Measurements from ENCODE around the gene FBXO5.
"Not testable (repeated sequence)": the region's sequence is repeated elsewhere in the genome, so short reads cannot be mapped to it uniquely, and the experiment has no call there.

The FBXO5 gene

DNA sequence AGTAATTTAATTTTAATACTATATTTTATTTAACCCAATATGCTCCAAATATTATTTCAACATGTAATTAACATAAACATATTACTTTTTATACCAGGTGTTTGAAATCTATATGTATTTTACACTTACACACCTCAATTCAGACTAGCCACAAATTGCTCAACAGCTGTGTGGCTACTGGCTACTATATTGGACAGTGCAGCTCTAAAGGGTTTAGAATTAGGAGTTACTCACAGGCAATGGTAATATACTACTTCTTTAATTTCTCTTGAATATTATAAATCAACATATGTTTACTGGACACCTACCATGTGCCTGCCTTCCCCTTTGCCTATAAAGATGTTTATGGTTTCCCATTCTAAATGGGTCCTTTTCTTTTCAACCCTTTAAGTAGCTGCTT lies 17.4 kb upstream of the FBXO5 start:
- no peak for ATAC-seq
- TF ChIP-seq ISL1 (CRISPR knock-in tag; IDR thresholded peaks at IDR 0.05): no peak
- TF ChIP-seq OSR1 (CRISPR knock-in tag; IDR thresholded peaks at IDR 0.05): no peak
- no peak for TF ChIP-seq ARNTL (CRISPR knock-in tag; IDR thresholded peaks at IDR 0.05; ENCODE audit: borderline replicate concordance, low read depth)
- TF ChIP-seq ZC3H10 (CRISPR knock-in tag; IDR thresholded peaks at IDR 0.05): no peak
- no peak for TF ChIP-seq CSDC2 (CRISPR knock-in tag; IDR thresholded peaks at IDR 0.05)
- TF ChIP-seq SNAI2 (CRISPR knock-in tag; IDR thresholded peaks at IDR 0.05): no peak
- TF ChIP-seq ESRRG (CRISPR knock-in tag; IDR thresholded peaks at IDR 0.05): no peak
- no peak for TF ChIP-seq ZNF8 (CRISPR knock-in tag; IDR thresholded peaks at IDR 0.05)
- TF ChIP-seq, protein P1, sequence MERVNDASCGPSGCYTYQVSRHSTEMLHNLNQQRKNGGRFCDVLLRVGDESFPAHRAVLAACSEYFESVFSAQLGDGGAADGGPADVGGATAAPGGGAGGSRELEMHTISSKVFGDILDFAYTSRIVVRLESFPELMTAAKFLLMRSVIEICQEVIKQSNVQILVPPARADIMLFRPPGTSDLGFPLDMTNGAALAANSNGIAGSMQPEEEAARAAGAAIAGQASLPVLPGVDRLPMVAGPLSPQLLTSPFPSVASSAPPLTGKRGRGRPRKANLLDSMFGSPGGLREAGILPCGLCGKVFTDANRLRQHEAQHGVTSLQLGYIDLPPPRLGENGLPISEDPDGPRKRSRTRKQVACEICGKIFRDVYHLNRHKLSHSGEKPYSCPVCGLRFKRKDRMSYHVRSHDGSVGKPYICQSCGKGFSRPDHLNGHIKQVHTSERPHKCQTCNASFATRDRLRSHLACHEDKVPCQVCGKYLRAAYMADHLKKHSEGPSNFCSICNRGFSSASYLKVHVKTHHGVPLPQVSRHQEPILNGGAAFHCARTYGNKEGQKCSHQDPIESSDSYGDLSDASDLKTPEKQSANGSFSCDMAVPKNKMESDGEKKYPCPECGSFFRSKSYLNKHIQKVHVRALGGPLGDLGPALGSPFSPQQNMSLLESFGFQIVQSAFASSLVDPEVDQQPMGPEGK (CRISPR knock-in tag; IDR thresholded peaks at IDR 0.05; ENCODE audit: borderline replicate concordance): no peak
- no peak for TF ChIP-seq TCF4 (CRISPR knock-in tag; IDR thresholded peaks at IDR 0.05; ENCODE audit: borderline replicate concordance)
- TF ChIP-seq, protein P2, sequence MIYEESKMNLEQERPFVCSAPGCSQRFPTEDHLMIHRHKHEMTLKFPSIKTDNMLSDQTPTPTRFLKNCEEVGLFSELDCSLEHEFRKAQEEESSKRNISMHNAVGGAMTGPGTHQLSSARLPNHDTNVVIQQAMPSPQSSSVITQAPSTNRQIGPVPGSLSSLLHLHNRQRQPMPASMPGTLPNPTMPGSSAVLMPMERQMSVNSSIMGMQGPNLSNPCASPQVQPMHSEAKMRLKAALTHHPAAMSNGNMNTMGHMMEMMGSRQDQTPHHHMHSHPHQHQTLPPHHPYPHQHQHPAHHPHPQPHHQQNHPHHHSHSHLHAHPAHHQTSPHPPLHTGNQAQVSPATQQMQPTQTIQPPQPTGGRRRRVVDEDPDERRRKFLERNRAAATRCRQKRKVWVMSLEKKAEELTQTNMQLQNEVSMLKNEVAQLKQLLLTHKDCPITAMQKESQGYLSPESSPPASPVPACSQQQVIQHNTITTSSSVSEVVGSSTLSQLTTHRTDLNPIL (CRISPR knock-in tag; IDR thresholded peaks at IDR 0.05; ENCODE audit: low read depth): no peak
- TF ChIP-seq PPARA (CRISPR knock-in tag; IDR thresholded peaks at IDR 0.05; ENCODE audit: borderline replicate concordance): no peak
- no peak for TF ChIP-seq TOX (CRISPR knock-in tag; IDR thresholded peaks at IDR 0.05; ENCODE audit: borderline replicate concordance)
- TF ChIP-seq ZFP30 (CRISPR knock-in tag; IDR thresholded peaks at IDR 0.05): no peak
- TF ChIP-seq GLIS3 (CRISPR knock-in tag; IDR thresholded peaks at IDR 0.05): no peak
- no peak for TF ChIP-seq RARB (CRISPR knock-in tag; IDR thresholded peaks at IDR 0.05)
- no peak for TF ChIP-seq POU6F1 (CRISPR knock-in tag; IDR thresholded peaks at IDR 0.05; ENCODE audit: borderline replicate concordance, low read depth)

- ATAC-seq: not testable (repeated sequence)
Measured at GRCh38 chr6:152999538-152999937, 16.7 kb upstream of the FBXO5 start.

DNA sequence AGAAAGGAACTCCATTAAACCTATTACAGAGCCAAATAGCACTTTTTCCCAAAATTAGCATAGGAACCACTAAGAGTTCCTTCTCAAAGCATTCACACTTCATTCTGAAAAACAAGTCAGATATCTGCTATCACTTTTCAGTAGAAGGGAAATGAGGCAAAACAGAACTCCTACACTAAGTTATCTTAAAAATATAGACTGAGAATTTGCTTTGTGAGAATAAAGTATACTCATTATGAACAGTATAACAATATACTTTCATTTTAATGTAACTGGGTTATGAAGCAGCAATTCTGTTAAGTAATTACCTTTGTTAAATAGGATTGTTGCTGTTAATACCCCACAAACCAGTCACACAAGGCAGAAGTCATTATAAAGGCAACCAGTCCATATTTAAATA lies 11.0 kb upstream of the FBXO5 start:
- TF ChIP-seq ZC3H10 (CRISPR knock-in tag; IDR thresholded peaks at IDR 0.05): 0 out of 2 replicates have a peak, but pooled peaks have one; percentile 0
- TF ChIP-seq POU6F1 (CRISPR knock-in tag; IDR thresholded peaks at IDR 0.05; ENCODE audit: borderline replicate concordance, low read depth): no peak
- ATAC-seq: no peak

DNA sequence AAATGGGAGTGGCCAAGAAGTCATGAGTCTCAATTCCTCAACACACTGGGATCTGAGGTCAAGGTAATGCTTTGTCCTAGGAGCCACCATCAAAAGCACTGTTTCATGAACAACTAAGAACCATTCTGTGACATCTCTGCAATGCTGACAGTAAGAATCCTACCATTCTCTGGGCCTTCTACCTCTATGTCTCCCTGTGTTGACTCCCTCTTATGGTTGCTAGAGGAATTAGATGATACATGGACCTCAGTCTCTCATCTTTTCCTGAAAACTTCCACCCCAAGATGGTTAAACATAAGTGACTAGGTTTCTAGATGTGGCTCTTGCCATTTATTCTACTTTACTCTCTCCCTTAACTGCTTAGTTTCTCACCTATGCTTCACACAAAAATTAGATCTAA lies 10.6 kb upstream of the FBXO5 start:
- ATAC-seq: peak; percentile 74

More for the DNA sequence above, 10.6 kb upstream of the FBXO5 start:
- TF ChIP-seq POU6F1 (CRISPR knock-in tag; IDR thresholded peaks at IDR 0.05; ENCODE audit: borderline replicate concordance, low read depth): no peak
- no peak for TF ChIP-seq ESRRG (CRISPR knock-in tag; IDR thresholded peaks at IDR 0.05)
- no peak for TF ChIP-seq BACH2 (CRISPR knock-in tag; IDR thresholded peaks at IDR 0.05; ENCODE audit: borderline replicate concordance)
- no peak for TF ChIP-seq ZNF565 (CRISPR knock-in tag; conservative IDR thresholded peaks at IDR 0.05; ENCODE audit: low read depth)
- 0 out of 2 replicates have a peak, but pooled peaks have one; percentile 3 for TF ChIP-seq ZC3H10 (CRISPR knock-in tag; IDR thresholded peaks at IDR 0.05)
- no peak for TF ChIP-seq ARNTL (CRISPR knock-in tag; IDR thresholded peaks at IDR 0.05; ENCODE audit: borderline replicate concordance, low read depth)
- TF ChIP-seq ZFP30 (CRISPR knock-in tag; IDR thresholded peaks at IDR 0.05): no peak
- TF ChIP-seq ZFP3 (CRISPR knock-in tag; IDR thresholded peaks at IDR 0.05): no peak
